C4-2B (cell line): ENCODE measurements around the gene TLK2.
"Not testable (repeated sequence)": the region's sequence is repeated elsewhere in the genome, so short reads cannot be mapped to it uniquely, and the experiment has no call there.

Experiments used
- ZFX ChIP-seq: fragments of 450-650 bp; IDR thresholded peaks from 2 replicates; pipeline ENCODE4 v1.6.1; 2017
- TF ChIP-seq, protein P1 (sequence below): fragments of 450-650 bp; conservative IDR thresholded peaks from 2 replicates; pipeline ENCODE4 v1.5.1; 2017; ENCODE audit warnings: mild to moderate bottlenecking

DNA sequence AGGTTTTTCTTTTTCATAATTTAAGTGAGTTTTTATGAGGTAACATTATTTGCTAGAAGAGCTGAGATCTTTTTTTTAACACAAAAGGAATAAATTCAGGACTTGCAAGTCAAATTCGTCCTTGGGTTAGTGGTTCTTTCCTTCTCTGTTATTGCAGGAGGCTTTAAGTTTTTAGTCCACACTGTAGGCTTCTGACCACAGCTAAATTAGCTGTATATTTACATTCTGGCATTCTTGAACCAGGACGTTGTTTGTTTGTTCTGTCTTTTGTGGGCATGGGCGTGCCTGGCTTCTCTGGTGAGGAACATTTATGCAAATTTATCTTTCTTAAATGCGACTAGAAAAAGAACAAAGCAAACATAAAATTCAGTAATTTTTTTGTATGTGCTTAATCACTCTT, 80.3 kb downstream of the TLK2 start:
- TF ChIP-seq, protein P1, sequence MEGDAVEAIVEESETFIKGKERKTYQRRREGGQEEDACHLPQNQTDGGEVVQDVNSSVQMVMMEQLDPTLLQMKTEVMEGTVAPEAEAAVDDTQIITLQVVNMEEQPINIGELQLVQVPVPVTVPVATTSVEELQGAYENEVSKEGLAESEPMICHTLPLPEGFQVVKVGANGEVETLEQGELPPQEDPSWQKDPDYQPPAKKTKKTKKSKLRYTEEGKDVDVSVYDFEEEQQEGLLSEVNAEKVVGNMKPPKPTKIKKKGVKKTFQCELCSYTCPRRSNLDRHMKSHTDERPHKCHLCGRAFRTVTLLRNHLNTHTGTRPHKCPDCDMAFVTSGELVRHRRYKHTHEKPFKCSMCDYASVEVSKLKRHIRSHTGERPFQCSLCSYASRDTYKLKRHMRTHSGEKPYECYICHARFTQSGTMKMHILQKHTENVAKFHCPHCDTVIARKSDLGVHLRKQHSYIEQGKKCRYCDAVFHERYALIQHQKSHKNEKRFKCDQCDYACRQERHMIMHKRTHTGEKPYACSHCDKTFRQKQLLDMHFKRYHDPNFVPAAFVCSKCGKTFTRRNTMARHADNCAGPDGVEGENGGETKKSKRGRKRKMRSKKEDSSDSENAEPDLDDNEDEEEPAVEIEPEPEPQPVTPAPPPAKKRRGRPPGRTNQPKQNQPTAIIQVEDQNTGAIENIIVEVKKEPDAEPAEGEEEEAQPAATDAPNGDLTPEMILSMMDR: not testable (repeated sequence)
- TF ChIP-seq ZFX: not testable (repeated sequence)
